Type B pancreatic cell (in vitro differentiated cells): ENCODE data around the gene SLC26A1. TPM values are rescaled to one million over a fixed set of nuclear protein-coding genes. Genes with fewer than 3 reads are reported as not detected.
"Not testable (repeated sequence)": the region's sequence is repeated elsewhere in the genome, so short reads cannot be mapped to it uniquely, and the experiment has no call there.

Source experiments
- DNase-seq: peaks from one replicate; pipeline ENCODE4 v3.0.0; 2021; ENCODE audit warnings: mixed read lengths; ENCODE audit not compliant: unreplicated experiment; ENCODE audit errors: extremely low spot score
- H3K27ac Mint-ChIP-seq: 2 replicates; pipeline ENCODE4 v1.8.0; 2021; ENCODE audit warnings: mild to moderate bottlenecking, mixed read lengths
- H3K27me3 Mint-ChIP-seq: 2 replicates; pipeline ENCODE4 v1.8.0; 2021; ENCODE audit warnings: mixed read lengths
- H3K36me3 Mint-ChIP-seq: 2 replicates; pipeline ENCODE4 v1.8.0; 2021; ENCODE audit warnings: mixed read lengths
- H3K4me1 Mint-ChIP-seq: one replicate; pipeline ENCODE4 v1.8.0; 2021; ENCODE audit warnings: mixed read lengths; ENCODE audit not compliant: unreplicated experiment
- H3K4me3 Mint-ChIP-seq: 2 replicates; pipeline ENCODE4 v1.8.0; 2021; ENCODE audit warnings: mild to moderate bottlenecking, mixed read lengths
- H3K9me3 Mint-ChIP-seq: 2 replicates; pipeline ENCODE4 v1.8.0; 2021; ENCODE audit warnings: mixed read lengths
- total RNA-seq: library from RNA; stranded (reverse); gene quantifications from 2 replicates; pipeline ENCODE4 v1.2.1, GENCODE V29; 2021; ENCODE audit warnings: low replicate concordance
- TF ChIP-seq, protein P1 (sequence below): fragments of 200-600 bp; sonication (generic); conservative IDR thresholded peaks from 2 replicates; pipeline ENCODE4 v1.5.0; 2021; ENCODE audit warnings: antibody characterized with exemption, mild to moderate bottlenecking

The SLC26A1 gene
- total RNA-seq, 1 donor from 2014 or later, result 2.8 TPM

DNA sequence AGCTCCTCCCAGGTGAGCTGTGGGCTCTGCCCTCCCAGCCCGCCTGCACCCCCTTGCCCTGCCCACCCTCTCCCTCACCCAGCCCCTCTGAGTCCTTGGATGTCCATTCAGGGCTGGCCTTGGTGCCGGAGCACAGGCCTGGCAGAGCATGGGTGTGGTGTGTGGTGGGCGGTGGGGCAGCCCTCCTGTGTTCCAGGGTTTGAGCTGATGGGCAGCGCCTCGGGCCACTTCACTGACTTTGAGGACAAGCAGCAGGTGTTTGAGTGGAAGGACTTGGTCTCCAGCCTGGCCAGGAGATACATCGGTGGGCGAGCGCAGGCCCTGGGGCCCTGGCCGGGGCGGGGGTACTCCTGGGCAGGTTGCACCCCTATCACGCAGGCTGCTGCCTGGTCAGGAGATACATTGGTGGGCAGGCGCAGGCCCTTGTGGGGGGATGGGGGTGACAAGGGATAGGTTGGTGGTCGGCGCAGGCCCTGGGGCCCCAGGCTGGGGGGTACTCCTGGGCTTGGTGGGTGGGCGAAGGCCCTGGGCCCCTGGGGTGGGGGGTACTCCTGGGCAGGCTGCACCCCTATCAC lies 7.6 kb upstream of the SLC26A1 start:
- no peak for DNase-seq
- H3K9me3 Mint-ChIP-seq, result no peaks in the 10 kb centered on the region
- no peaks in the 10 kb centered on the region for H3K4me1 Mint-ChIP-seq
- TF ChIP-seq, protein P1, sequence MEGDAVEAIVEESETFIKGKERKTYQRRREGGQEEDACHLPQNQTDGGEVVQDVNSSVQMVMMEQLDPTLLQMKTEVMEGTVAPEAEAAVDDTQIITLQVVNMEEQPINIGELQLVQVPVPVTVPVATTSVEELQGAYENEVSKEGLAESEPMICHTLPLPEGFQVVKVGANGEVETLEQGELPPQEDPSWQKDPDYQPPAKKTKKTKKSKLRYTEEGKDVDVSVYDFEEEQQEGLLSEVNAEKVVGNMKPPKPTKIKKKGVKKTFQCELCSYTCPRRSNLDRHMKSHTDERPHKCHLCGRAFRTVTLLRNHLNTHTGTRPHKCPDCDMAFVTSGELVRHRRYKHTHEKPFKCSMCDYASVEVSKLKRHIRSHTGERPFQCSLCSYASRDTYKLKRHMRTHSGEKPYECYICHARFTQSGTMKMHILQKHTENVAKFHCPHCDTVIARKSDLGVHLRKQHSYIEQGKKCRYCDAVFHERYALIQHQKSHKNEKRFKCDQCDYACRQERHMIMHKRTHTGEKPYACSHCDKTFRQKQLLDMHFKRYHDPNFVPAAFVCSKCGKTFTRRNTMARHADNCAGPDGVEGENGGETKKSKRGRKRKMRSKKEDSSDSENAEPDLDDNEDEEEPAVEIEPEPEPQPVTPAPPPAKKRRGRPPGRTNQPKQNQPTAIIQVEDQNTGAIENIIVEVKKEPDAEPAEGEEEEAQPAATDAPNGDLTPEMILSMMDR, result no peak
- no peak overlapping the region for H3K27ac Mint-ChIP-seq
- H3K4me3 Mint-ChIP-seq, result no peak overlapping the region
- no peaks in the 10 kb centered on the region for H3K36me3 Mint-ChIP-seq
- peaks cover 61% of the 10 kb centered on the region for H3K27me3 Mint-ChIP-seq

DNA sequence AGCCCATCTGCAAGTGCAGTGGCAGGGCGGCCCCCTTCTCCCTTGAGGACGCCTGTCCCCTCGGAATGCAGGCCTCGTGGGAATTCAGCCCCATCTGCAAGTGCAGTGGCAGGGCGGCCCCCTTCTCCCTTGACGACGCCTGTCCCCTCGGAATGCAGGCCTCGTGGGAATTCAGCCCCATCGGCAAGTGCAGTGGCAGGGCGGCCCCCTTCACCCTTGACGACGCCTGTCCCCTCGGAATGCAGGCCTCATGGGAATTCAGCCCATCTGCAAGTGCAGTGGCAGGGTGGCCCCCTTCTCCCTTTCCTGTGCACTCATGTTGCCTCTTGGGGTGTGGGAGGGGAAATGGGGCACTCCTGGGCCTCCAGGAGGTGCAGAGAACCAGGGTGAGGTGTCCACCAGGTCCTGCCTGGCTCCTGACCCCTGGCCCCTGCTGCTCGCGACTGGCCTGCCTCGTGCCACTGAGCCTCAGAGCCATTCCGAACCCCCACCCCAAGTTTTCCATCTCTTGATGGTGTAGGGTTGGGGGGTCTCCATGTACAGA lies 6.8 kb upstream of the SLC26A1 start:
- TF ChIP-seq, protein P1, result no peak

DNA sequence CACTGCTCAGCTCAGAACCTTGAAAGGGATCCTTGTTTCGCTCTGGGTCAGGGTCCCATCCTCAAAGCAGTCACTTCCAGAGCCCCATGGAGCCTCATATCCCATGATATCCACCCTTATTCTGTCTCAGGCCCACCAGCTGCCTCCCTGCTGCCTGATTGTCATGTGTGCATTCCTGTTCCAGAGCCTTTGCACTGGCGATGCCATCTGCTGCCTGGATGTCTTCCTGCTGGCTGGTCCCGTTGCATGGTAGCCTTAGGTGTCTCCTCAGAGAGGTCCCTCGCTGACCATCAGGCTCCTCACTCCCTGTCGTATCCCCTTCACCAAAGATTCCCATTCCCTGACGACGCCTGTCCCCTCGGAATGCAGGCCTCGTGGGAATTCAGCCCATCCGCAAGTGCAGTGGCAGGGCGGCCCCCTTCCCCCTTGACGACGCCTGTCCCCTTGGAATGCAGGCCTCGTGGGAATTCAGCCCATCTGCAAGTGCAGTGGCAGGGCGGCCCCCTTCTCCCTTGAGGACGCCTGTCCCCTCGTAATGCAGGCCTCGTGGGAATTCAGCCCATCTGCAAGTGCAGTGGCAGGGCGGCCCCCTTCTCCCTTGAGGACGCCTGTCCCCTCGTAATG lies 6.1 kb upstream of the SLC26A1 start:
- not testable (repeated sequence) for H3K27ac Mint-ChIP-seq, DNase-seq, H3K4me1 Mint-ChIP-seq, H3K9me3 Mint-ChIP-seq, H3K36me3 Mint-ChIP-seq
- peak overlapping the region; percentile 76 for H3K4me3 Mint-ChIP-seq
- H3K27me3 Mint-ChIP-seq, result peaks cover 55% of the 10 kb centered on the region

More for the DNA sequence above, 6.8 kb upstream of the SLC26A1 start:
- Mint-ChIP-seq H3K4me1 (no peaks in the 10 kb centered on the region), H3K27ac (no peak overlapping the region), H3K9me3 (no peaks in the 10 kb centered on the region), H3K27me3 (peaks cover 60% of the 10 kb centered on the region), H3K36me3 (no peaks in the 10 kb centered on the region), H3K4me3 (no peak overlapping the region)
- no peak for DNase-seq

DNA sequence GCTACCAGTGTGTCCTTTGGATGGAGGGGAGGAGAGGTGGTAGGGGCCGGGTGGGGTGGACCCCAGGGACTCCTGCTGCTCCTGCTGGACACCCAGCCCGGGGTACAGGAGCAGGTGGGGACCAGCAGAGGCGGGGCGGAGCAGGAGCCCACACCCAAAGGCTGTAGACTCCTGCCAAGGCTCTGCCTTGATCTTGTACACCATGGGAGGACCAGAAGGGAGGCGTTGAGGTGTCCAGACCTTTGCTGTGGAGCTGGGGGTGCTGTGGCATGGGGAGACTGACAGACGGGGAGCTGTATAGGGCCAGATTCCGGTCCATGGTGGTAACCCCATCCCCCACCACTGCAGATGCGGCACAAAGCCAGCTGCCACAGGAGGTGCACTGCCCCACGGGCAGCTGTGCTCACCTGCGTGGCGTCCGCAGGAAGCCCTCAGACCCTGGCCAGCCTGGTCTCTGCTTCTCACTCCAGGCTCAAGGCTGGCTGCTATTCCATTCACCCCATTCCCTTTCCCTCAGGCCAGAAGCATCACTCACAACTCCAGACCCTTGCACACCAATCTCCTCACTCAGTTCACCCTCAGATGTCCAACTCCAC lies 5.0 kb upstream of the SLC26A1 start:
- no peak overlapping the region for H3K27ac Mint-ChIP-seq
- peaks cover 48% of the 10 kb centered on the region for H3K27me3 Mint-ChIP-seq

DNA sequence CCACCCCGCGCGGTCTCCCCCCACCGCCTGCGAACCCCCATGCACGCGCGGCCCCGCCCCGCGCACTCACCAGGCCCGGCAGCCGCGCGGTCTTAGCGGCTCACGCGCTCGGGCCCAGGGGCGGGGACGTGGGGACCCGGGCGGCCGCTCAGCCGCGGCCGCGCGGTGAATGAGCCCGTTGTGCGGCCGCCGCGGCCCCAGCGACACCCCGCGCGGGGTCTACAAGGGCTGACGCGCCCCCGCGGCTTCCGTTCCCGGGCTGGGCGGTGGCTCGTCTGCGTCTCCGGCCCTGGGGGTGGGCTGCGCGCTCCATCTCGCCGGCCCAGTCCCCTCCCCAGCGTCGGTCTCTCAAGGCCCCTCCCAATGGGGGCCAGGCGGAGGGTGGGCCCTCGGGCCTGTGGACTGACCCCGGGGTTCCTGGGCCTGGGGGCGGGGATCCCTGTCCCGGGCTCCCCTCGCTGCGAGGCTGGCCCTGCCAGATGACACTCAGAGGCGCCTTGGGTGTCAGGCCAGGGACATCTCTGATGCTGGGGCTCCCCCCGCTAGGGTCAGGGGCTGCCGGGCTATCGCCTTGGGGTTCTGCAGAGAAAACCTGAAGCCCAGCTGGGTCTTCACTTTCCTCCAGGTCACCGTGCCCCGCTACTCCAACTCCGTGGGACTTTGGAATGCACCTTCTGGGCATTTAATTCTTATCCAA lies 4.3 kb upstream of the SLC26A1 start:
- Mint-ChIP-seq H3K9me3 (no peaks in the 10 kb centered on the region), H3K36me3 (no peaks in the 10 kb centered on the region), H3K27me3 (peaks cover 48% of the 10 kb centered on the region), H3K4me1 (no peaks in the 10 kb centered on the region), H3K4me3 (peak overlapping the region; percentile 70), H3K27ac (no peak overlapping the region)
- TF ChIP-seq, protein P1, result no peak
- no peak for DNase-seq

More for the DNA sequence above, 5.0 kb upstream of the SLC26A1 start:
- no peaks in the 10 kb centered on the region for H3K36me3 Mint-ChIP-seq
- TF ChIP-seq, protein P1, result no peak
- no peak for DNase-seq
- H3K4me1 Mint-ChIP-seq, result no peaks in the 10 kb centered on the region
- no peaks in the 10 kb centered on the region for H3K9me3 Mint-ChIP-seq
- H3K4me3 Mint-ChIP-seq, result peak overlapping the region; percentile 70
